HL-60 (cell line): ENCODE results near the gene CATSPERE.

ENCODE experiments used
- CTCF ChIP-seq: IDR thresholded peaks from one replicate; pipeline ENCODE4 v1.5.1; 2011; ENCODE audit warnings: low read length, control low read depth, inconsistent platforms; ENCODE audit not compliant: insufficient read depth
- GABPA ChIP-seq: IDR thresholded peaks from 2 replicates; pipeline ENCODE4 v1.6.1; 2012; ENCODE audit warnings: low read depth
- POLR2AphosphoS5 ChIP-seq: IDR thresholded peaks from 2 replicates; pipeline ENCODE4 v1.6.1; 2012; ENCODE audit warnings: low read depth
- REST ChIP-seq: IDR thresholded peaks from 2 replicates; pipeline ENCODE4 v1.6.1; 2012; ENCODE audit warnings: low read depth; ENCODE audit not compliant: insufficient replicate concordance

- TF ChIP-seq CTCF: no peak
- TF ChIP-seq POLR2AphosphoS5: no peak
- no peak for TF ChIP-seq REST
- no peak for TF ChIP-seq GABPA
These were observed 6.7 kb upstream of the CATSPERE start for GRCh38 chr1:244454412-244454811.
